Neural cell (in vitro differentiated cells): ENCODE data around the gene GRM4. TPM values are rescaled to one million over a fixed set of nuclear protein-coding genes. Genes with fewer than 3 reads are reported as not detected.

Experiments used
- H2AFZ ChIP-seq: fragments of 200-600, 300-800 bp; sonication (generic), shearing (Covaris generic); 2 replicates; pipeline ENCODE4 v1.6.0; 2014; ENCODE audit warnings: low read depth, mild to moderate bottlenecking, antibody characterized with exemption, low read length, moderate library complexity
- H3F3A ChIP-seq: fragments of 200-600 bp; shearing (Covaris generic); 2 replicates; pipeline ENCODE4 v1.6.1; 2016; ENCODE audit warnings: mild to moderate bottlenecking, moderate library complexity, mixed read lengths, antibody characterized with exemption, low read length; ENCODE audit not compliant: insufficient read depth, poor library complexity, severe bottlenecking
- H3K27ac ChIP-seq: fragments of 200-600, 300-800 bp; sonication (generic), shearing (Covaris generic); 2 replicates; pipeline ENCODE4 v1.5.1; 2014; ENCODE audit warnings: mild to moderate bottlenecking, low read length, moderate library complexity
- H3K27me3 ChIP-seq: fragments of 300-800, 200-600 bp; sonication (generic), shearing (Covaris generic); 2 replicates; pipeline ENCODE4 v1.6.0; 2014; ENCODE audit warnings: mild to moderate bottlenecking, low read depth, low read length, moderate library complexity; ENCODE audit not compliant: insufficient read depth
- H3K36me3 ChIP-seq: fragments of 300-800, 200-600 bp; sonication (generic), shearing (Covaris generic); 2 replicates; pipeline ENCODE4 v1.5.1; 2014; ENCODE audit warnings: mild to moderate bottlenecking, antibody characterized with exemption, low read length, moderate library complexity; ENCODE audit not compliant: insufficient read depth
- H3K4me2 ChIP-seq: fragments of 300-800, 200-600 bp; sonication (generic), shearing (Covaris generic); 2 replicates; pipeline ENCODE4 v1.6.0; 2014; ENCODE audit warnings: mild to moderate bottlenecking, low read length
- H3K4me3 ChIP-seq: fragments of 300-800, 200-600 bp; sonication (generic), shearing (Covaris generic); 2 replicates; pipeline ENCODE4 v1.5.1; 2014; ENCODE audit warnings: mild to moderate bottlenecking, low read length, moderate library complexity
- H3K79me2 ChIP-seq: fragments of 200-600 bp; shearing (Covaris generic); replicated peaks from 2 replicates; pipeline ENCODE4 v1.6.0; 2014; ENCODE audit warnings: mild to moderate bottlenecking, low read length, moderate library complexity; ENCODE audit not compliant: insufficient read depth
- H3K9ac ChIP-seq: fragments of 300-800, 200-600 bp; sonication (generic), shearing (Covaris generic); 2 replicates; pipeline ENCODE4 v1.6.1; 2016; ENCODE audit warnings: mild to moderate bottlenecking, low read length, mixed read lengths
- H3K9me2 ChIP-seq: fragments of 200-600 bp; shearing (Covaris generic); 2 replicates; pipeline ENCODE4 v1.6.1; 2016; ENCODE audit warnings: mild to moderate bottlenecking, low read length, mixed read lengths; ENCODE audit not compliant: insufficient read depth
- H3K9me3 ChIP-seq: fragments of 200-600, 300-800 bp; sonication (generic), shearing (Covaris generic); 2 replicates; pipeline ENCODE4 v1.6.1; 2016; ENCODE audit warnings: mild to moderate bottlenecking, mixed run types, low read length, moderate library complexity, mixed read lengths
- H4K20me1 ChIP-seq: fragments of 200-600 bp; shearing (Covaris generic); 2 replicates; pipeline ENCODE4 v1.6.1; 2016; ENCODE audit warnings: mild to moderate bottlenecking, mixed run types; ENCODE audit not compliant: insufficient read depth
- CTCF ChIP-seq: fragments of 450-650 bp; IDR thresholded peaks from 2 replicates; pipeline ENCODE4 v1.5.1; 2014; ENCODE audit warnings: antibody characterized with exemption, mild to moderate bottlenecking, moderate library complexity; ENCODE audit not compliant: poor library complexity, severe bottlenecking
- EP300 ChIP-seq: fragments of 450-650 bp; conservative IDR thresholded peaks from 2 replicates; pipeline ENCODE4 v1.6.1; 2014; ENCODE audit warnings: antibody characterized with exemption, mild to moderate bottlenecking, moderate library complexity; ENCODE audit not compliant: poor library complexity, severe bottlenecking
- EZH2 ChIP-seq: fragments of 200-600, 300-800 bp; shearing (Covaris generic), sonication (generic); IDR thresholded peaks from 2 replicates; pipeline ENCODE4 v1.6.1; 2014; ENCODE audit warnings: antibody characterized with exemption, low read length, borderline replicate concordance, mild to moderate bottlenecking; ENCODE audit not compliant: insufficient read depth, poor library complexity, severe bottlenecking
- MXI1 ChIP-seq: fragments of 450-650 bp; conservative IDR thresholded peaks from 2 replicates; pipeline ENCODE4 v1.6.1; 2014; ENCODE audit warnings: antibody characterized with exemption, mild to moderate bottlenecking; ENCODE audit not compliant: poor library complexity, severe bottlenecking
- POLR2AphosphoS5 ChIP-seq: IDR thresholded peaks from 2 replicates; pipeline ENCODE4 v1.6.1; 2012
- RAD21 ChIP-seq: fragments of 450-650 bp; conservative IDR thresholded peaks from 2 replicates; pipeline ENCODE4 v1.6.1; 2014; ENCODE audit warnings: antibody characterized with exemption, mild to moderate bottlenecking, moderate library complexity
- REST ChIP-seq: IDR thresholded peaks from 2 replicates; pipeline ENCODE4 v1.6.1; 2012; ENCODE audit warnings: borderline replicate concordance
- SMC3 ChIP-seq: fragments of 450-650 bp; conservative IDR thresholded peaks from 2 replicates; pipeline ENCODE4 v1.6.1; 2014; ENCODE audit warnings: antibody characterized with exemption, mild to moderate bottlenecking, moderate library complexity; ENCODE audit not compliant: poor library complexity
- TAF1 ChIP-seq: IDR thresholded peaks from 2 replicates; pipeline ENCODE4 v1.6.1; 2012; ENCODE audit warnings: low read depth
- polyA plus RNA-seq: library from polyadenylated mRNA; depleted of rRNA; stranded (reverse); fragments of >200 nt; gene quantifications from 2 replicates; pipeline ENCODE4 v1.2.3, GENCODE V29; 2014

Gene GRM4
- polyA plus RNA-seq, 1 donor from 2014 or later: 2.1 TPM

- no peaks in the 10 kb centered on the region for H4K20me1 ChIP-seq
- H3K9me2 ChIP-seq: no peaks in the 10 kb centered on the region
- H3K4me2 ChIP-seq: no peak overlapping the region
- H2AFZ ChIP-seq: no peak overlapping the region
- H3K79me2 ChIP-seq: no peaks in the 10 kb centered on the region
- no peaks in the 10 kb centered on the region for H3F3A ChIP-seq
- no peak overlapping the region for H3K27ac ChIP-seq
- H3K27me3 ChIP-seq: no peaks in the 10 kb centered on the region
- no peak for TF ChIP-seq SMC3
- no peak for TF ChIP-seq EZH2
- no peak for TF ChIP-seq RAD21
- TF ChIP-seq MXI1: no peak
- TF ChIP-seq CTCF: no peak
- no peak for TF ChIP-seq REST
- TF ChIP-seq EP300: no peak
- TF ChIP-seq TAF1: no peak
- TF ChIP-seq POLR2AphosphoS5: no peak
- H3K9me3 ChIP-seq: no peaks in the 10 kb centered on the region
- H3K36me3 ChIP-seq: no peaks in the 10 kb centered on the region
- H3K9ac ChIP-seq: no peak overlapping the region
- H3K4me3 ChIP-seq: no peak overlapping the region
Measured at GRCh38 chr6:34100788-34101187, 45.1 kb downstream of the GRM4 start.

- Histone ChIP-seq H3K79me2 (no peaks in the 10 kb centered on the region), H4K20me1 (no peaks in the 10 kb centered on the region), H3K27me3 (no peaks in the 10 kb centered on the region), H3K4me3 (no peak overlapping the region), H3K9ac (no peak overlapping the region), H3K9me3 (no peaks in the 10 kb centered on the region), H2AFZ (no peak overlapping the region), H3K27ac (no peak overlapping the region), H3K36me3 (no peaks in the 10 kb centered on the region), H3K9me2 (no peaks in the 10 kb centered on the region), H3K4me2 (no peak overlapping the region), H3F3A (no peaks in the 10 kb centered on the region)
- TF ChIP-seq RAD21: no peak
- no peak for TF ChIP-seq TAF1
- TF ChIP-seq POLR2AphosphoS5: no peak
- no peak for TF ChIP-seq MXI1
- no peak for TF ChIP-seq EP300
- no peak for TF ChIP-seq EZH2
- TF ChIP-seq REST: no peak
- no peak for TF ChIP-seq SMC3
- TF ChIP-seq CTCF: no peak
Measured at GRCh38 chr6:34099878-34100277, 46.0 kb downstream of the GRM4 start.
